NCI-H2171 (cell line): ENCODE data around the gene PLVAP.

Experiments used
- DNase-seq: peaks from one replicate; lab custom pipeline; 2025; lab: John Stamatoyannopoulos, UW

Gene PLVAP

GRCh38 chr19:17357078-17357666 lies 20.0 kb downstream of the PLVAP start:
- no peak for DNase-seq

DNA sequence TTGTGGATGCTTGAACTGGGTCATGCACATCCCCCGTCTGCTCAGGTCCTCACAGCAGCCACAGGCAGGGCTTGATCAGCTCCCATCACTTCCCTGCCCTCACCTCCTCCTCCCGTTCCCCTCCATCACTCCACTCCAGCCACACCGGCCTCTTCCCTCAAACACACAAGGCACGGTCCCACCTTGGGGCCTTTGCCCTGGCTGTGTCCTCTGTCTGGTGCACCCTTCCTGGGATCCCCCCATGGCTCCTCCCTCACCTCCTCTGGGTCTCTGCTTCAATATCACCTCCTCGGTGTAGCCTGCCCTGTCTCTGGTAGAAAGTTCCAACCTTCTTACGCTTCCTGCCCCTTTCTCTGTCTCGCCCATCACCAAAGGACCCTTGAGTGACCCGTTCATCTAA lies 23.8 kb downstream of the PLVAP start:
- DNase-seq: no peak

DNA sequence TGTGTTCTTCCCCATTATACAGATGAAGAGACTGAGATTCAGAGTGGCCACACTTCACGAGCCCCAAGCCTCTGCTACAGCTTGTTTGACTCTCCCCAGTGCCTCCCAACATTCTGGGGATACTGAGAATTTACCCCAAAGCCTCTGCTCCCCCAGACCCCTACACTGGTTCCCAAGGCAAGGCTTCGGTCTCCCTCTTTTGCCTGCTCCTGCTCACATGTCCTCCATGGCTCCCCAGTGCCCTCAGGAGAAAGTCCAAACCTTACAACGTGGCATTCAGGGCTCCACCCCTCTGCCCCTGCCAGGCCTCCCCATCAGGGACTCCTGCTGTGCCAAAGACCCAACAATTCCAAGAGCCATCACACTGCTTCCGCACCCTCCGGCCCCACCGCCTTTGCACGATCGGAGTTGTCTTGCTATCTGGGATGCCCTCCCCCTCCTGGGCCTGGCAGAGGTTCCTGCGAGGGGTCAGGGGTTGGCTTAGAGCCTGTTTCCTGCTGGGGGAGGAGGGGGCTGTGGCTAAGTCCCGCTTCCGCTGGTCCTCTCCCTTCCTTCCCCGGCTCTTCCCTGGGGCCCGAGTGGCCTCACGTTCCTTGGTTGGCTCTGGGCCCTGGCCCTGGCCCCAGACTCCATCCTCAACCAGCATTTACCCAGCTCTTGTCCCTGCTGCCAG lies 24.4 kb downstream of the PLVAP start:
- no peak for DNase-seq

GRCh38 chr19:17351815-17352435 lies 25.2 kb downstream of the PLVAP start:
- no peak for DNase-seq

DNA sequence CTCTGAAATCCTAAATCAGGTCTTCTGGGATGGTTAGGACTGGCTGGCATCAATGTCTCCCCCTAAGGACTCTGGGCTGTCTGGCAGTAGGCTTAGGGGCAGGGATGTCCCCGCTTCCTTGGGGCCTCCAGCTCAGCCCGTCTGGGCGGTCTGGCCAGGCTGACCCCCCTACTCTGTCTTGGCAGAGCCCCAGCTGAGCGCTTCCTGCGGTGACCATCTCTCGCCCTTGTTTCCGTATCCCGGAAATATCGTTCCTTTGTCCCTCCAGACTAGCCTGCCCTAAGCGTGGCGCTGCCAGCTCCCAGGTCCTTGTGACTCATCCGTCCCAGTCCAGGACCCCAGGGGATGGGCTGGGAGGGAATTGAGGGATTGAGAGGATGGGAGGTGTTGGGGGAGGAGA lies 28.4 kb downstream of the PLVAP start:
- no peak for DNase-seq

DNA sequence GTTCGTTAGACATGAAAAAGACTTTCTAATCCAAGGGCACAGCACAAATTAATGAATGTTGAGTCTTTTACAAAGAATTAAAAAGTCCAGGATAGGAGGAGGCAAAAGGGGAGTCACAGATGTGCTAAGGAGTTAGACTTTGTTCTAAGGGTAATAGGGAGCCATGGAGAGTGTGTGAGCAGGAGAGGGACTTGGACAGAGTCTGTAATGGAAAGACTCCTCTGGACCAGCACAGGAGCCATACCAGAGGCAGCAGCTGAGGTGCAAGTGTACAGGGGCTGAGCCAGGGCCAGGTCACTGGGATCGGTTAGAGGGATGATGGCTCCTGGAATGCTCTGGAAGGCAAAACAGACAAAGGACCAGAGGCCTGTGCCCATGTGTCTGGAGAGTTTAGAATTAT lies 29.3 kb downstream of the PLVAP start:
- DNase-seq: no peak

- DNase-seq: no peak
These were observed 29.8 kb downstream of the PLVAP start for GRCh38 chr19:17347361-17347760.

- no peak for DNase-seq
These were observed 31.0 kb downstream of the PLVAP start for GRCh38 chr19:17346109-17346671.

DNA sequence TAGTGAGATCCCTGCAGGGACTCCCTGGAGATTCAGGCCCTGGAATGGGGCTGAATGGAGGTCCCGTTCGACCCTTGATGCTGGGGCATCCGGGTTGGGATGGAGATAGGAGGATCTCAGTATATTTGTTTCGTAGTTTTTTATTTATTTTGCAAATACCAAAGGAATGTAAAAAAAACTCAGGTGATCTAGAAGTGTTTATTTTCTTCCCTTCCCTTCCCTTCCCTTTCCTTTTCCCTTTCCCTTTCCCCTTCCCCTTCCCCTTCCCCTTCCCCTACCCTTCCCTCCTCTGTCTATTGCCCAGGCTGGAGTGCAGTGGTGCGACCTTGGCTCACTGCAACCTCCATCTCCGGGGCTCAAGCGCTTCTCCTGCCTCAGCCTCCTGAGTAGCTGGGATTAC lies 35.3 kb downstream of the PLVAP start:
- no peak for DNase-seq

- no peak for DNase-seq
These were observed 35.8 kb downstream of the PLVAP start for GRCh38 chr19:17341386-17341785.

GRCh38 chr19:17340871-17341357 lies 36.2 kb downstream of the PLVAP start:
- DNase-seq: no peak

GRCh38 chr19:17340302-17340870 lies 36.8 kb downstream of the PLVAP start:
- DNase-seq: no peak

- DNase-seq: no peak
These were observed 37.9 kb downstream of the PLVAP start for GRCh38 chr19:17339088-17339741.

- no peak for DNase-seq
These were observed 38.6 kb downstream of the PLVAP start for GRCh38 chr19:17338433-17339078.

- DNase-seq: peak; percentile 27
These were observed 39.3 kb downstream of the PLVAP start for GRCh38 chr19:17337675-17338432.

DNA sequence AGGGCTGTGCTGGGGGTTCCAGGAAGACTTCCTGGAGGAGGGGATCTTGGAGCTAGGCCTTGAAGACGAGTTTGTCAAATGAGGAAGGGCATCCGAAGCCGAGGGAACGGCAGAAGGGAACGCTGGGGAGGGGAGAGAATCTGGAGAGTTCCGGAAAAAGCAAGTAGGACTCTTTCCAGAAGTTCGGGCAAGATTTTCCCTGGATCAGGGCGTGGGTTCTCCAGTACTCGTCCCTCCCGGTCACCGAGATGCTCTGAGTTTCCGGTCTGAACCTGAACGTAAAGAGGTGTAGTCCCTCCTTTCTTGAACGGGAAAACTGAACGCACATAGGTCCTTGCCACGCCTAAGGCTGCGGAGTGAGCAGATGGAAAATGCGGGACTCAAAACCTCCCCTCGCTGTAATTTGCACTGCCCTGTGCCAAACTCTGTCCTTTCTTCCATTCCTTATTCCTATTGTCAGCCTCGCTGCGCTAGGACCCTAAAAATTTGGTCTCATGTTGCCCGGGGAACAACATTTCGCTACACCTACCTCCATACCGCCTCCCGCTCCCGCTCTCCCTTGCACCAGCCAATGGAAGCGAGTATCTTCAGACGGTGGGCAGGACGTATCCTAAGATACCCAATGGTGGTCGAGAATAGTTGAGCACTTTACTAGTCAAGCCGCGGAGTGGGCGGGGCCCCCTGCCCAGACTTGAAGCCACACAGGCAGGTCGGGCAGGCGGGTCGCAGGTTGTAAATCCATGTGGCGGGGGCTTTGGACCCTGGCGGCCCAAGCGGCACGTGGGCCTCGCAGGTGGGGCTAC lies 40.1 kb downstream of the PLVAP start, which contains the start of gene GTPBP3:
TSS of gene GTPBP3 (plus strand) at position 682 of the 803 bp plus-strand sequence. CDS start at position 741, 59 bp downstream.
- peak; percentile 98 for DNase-seq

DNA sequence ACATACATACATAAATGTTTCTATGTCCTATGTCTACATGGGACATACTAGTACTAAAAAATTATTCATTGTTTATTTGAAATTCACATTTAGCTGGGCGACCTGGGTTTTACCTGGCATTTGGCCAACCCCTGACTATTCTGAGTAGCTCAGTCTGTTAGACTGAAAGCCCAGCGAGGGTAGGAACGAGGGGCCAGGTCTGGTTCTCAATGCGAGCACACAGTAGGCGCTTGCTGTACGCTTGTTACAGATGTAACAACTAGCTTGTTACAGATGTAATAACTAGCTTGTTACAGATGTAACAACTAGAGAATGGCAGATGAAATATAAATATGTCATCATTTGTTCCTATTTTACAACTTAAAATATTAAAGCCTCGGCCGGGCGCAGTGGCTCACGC lies 41.6 kb downstream of the PLVAP start:
- DNase-seq: no peak

DNA sequence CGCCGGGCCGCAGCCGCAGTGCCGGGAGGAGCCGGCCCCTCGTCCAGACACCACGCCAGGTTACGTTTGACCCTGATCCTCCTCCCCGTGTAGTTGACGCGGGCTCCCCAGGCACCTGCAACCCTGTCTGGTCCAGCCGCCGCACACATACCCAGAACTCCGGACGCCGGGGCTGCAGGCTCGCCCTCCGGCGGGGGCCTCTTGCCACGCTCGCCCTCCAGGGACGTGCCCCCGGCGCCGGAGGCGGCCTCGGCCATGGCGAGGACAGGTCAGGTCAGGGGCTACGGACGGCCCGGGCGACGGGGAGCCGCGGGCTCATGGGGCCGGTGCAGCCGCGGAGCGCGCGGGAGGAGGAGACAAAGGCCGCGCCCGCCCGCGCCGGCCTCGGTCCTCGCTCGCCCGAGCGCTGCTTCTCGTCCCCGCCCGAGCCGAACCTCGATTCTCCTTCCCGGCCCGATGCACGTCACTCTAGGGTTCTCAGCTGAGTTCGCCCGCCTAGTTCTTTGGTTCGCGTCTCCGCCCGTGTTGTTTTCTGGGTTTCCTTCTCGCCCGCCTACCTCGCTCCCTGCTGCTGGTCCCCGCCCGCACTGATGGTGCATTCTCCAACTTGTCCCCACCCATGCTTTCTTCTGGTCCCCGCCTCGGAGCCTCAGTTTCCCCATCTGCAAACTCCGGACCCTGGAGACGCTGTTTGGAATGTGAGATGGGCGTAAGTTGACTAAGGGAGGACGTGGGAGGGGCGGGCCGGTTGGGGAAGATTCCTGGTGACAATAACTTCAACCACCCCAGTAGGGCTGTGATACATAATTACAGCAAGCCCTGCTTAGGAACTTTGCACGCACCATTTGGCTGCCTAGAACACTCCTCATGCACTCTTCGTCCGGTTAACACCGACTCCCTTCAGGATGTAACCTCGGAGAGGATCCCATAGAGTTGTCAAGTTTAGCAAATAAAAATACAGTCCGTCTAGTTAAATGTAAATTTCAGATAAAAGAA lies 42.4 kb downstream of the PLVAP start, which contains the start of gene ANO8:
TSS of gene ANO8 (minus strand) at position 442 of the 996 bp plus-strand sequence. CDS start at position 257, 185 bp downstream.
- DNase-seq: peak; percentile 97
